Endothelial cell of umbilical vein (primary cell): ENCODE results near the gene SLC1A4.

Experiments
- CTCF ChIP-seq, 2 donors: IDR thresholded peaks; 1 replicate in 1 of 2; 2 replicates in 1 of 2; pipeline ENCODE4 v1.5.1; 2011; ENCODE audit warnings: low read length in 2 of 2, mild to moderate bottlenecking in 2 of 2, moderate library complexity in 2 of 2, control low read depth in 1 of 2, inconsistent platforms in 1 of 2, low read depth in 1 of 2; ENCODE audit not compliant: insufficient read depth in 1 of 2; ENCODE audit errors: extremely low read depth in 1 of 2
- JUN ChIP-seq: IDR thresholded peaks from 2 replicates; pipeline ENCODE4 v1.6.1; 2011; ENCODE audit warnings: borderline replicate concordance, low read depth; ENCODE audit not compliant: insufficient read length, insufficient read depth

GRCh38 chr2:65023742-65024141 lies 34.5 kb downstream of the SLC1A4 start:
- no peak for TF ChIP-seq JUN
- TF ChIP-seq CTCF (IDR thresholded peaks at IDR 0.05; ENCODE audit: extremely low read depth in 1 of 2, insufficient read depth in 1 of 2, low read depth in 1 of 2, low read length in 2 of 2): no peak
